ENCODE results near the gene GALC.

GALC gene

DNA sequence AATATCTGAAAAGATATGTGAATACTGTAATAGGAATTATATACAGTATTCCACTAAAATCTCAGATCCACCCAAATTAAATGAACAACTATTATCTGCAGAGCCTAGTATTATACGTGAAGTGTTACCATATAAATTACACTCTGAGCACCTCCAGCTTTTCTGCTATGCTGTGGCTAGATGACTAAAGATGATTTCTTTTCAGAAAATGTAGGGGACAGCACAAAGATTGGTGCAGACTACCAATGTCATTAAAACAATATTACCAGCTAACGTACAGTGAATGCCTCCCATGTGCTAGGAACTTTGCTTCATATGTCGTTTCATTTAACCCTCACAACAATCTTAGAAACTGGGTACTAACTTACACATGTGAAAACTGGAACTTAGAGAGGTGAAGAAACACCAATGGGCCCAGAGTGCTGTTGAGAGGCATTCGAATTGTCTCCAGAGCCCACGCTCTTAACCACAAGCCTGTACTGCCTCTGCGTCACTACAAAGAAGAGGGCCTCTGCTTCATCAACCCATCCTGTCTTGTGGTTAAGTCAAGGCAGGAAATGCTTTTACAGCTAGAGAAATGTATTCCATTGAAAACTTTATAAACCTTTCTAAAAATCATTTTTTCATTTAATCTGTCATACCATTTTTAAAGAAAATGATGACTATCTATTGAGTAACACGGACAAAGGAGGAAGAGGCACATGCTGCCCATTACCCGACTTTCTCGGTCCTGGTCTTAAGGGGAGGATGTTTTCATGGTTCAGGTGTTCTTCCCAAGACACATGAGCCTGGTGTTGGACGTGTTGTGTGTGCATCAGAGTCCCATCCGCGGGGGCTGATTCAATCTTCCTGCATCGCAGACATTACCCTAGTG is 13.2 kb upstream of the GALC start:
- peak; percentile 88 for DNase-seq

- peak; percentile 85 for DNase-seq
These were observed 12.1 kb upstream of the GALC start, which contains the start of gene GPR65 for GRCh38 chr14:88005050-88005481. Gene GPR65, plus strand, starts transcription at chr14:88005135. Its CDS starts 5,713 bp downstream, at chr14:88010848.

GRCh38 chr14:88004506-88005036 is 11.6 kb upstream of the GALC start:
- DNase-seq = no peak

- no peak for DNase-seq
These were observed 10.4 kb upstream of the GALC start for GRCh38 chr14:88003425-88003824.

- no peak for DNase-seq
These were observed 9.6 kb upstream of the GALC start for GRCh38 chr14:88002421-88003075.

DNA sequence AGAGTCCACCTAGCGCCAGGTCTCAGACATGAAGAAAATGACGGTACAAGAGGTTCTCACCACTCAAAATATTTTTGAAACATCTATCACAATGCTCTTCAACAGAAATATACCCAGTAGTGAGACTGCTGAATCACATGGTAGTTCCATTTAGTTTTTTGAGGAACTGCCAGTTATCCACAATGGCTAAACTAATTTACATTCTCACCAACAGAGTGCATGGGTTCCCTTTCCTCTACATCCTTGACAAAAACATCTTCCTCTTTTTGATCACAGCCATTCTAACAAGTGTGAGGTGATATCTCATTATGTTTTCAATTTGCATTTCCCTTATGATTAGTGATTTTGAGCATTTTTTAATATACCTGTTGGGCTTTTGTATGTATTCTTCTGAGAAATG is 6.3 kb upstream of the GALC start:
- no peak for DNase-seq

- no peak for DNase-seq
These were observed 5.5 kb upstream of the GALC start for GRCh38 chr14:87998482-87998881.

DNA sequence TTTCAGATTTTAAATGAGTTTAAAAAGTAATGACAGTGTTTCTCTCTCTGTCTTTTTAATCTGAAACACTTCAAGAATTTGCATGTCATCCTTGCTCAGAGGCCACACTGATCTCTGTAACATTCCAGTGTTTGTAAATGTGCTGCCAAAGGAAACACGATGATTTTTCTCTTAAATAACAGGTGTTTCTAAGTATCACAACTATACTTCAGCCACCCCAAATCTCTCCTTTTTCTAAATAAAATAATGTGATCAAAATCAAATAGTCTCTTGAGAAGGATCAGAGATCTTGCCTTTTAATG is 3.3 kb upstream of the GALC start:
- no peak for DNase-seq

- no peak for DNase-seq
These were observed 2.7 kb upstream of the GALC start for GRCh38 chr14:87995500-87996290.

DNA sequence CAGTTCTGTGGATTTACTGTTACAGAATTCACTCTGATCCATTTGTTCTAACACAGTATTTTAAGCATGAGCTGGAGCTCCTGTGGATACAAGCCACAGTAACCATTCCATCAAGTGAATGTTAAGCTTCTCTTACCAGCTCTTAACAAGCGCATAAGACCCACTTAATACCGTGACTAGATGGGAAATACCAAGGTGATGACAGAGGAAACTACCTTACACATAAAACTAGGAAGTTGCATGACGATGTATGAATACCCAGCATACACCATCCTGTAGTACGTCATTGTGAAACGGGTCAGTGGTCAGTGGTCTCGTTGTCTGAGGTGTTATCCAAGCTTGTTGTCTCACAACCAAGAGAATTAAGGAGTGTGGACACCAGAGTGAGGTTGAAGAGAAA is 2.0 kb upstream of the GALC start:
- DNase-seq = peak; percentile 76

DNA sequence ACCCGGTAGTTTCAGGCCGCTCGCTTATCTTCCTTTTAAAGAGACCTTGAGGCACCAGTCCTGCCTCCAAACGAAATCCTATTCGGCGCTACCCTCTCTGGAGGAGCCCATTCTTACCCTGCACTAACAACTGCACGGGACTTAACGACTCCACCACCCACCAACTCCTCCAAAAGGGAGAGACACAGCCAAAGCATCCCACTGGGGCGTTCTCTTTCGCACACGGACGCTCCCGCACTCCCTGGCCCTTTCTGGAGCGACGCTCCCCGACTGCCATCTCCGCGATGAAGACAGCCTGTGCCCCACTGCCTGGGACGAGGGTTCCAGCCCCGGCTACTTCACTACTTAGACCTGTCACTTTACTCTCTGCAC is 650 bp downstream of the GALC start:
- peak; percentile 16 for DNase-seq

GRCh38 chr14:87990682-87991081 is 2.3 kb downstream of the GALC start:
- no peak for DNase-seq

DNA sequence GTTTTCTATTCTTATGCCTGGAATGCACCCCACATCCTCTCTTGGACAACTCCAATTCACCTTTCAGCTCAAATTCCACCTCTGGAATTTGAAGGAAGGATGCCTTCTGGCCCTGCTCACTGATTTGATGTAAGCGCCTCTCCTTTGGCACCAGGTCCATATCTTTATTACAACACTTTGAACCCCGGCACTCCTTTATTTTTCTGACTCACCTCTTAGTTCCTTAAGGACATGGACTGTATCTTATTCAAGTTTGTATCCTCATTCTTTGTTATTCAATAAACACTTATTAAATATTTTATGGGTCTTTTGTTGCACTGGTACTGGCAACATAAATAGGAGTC is 3.1 kb downstream of the GALC start:
- no peak for DNase-seq

- DNase-seq = no peak
These were observed 3.6 kb downstream of the GALC start for GRCh38 chr14:87989221-87989955.

GRCh38 chr14:87979689-87980088 is 13.3 kb downstream of the GALC start:
- DNase-seq = no peak

DNA sequence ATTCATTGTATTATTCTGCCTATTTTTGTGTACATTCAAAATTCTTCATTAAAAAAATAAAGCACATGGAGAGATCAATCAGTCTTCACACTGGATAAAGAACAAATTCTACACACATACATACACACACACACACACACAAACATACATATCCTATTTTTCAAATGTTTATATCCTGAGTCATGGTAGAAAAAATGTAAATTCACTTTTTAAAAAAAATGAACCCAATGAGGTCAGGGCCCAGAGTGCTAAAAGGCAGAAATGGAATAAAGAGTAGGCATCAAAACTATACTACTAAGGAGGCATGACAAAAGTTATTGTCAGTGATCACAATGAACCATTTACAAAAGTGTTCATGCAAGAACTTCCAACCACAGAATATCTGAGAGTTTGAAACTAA is 17.3 kb downstream of the GALC start:
- no peak for DNase-seq

GRCh38 chr14:87971010-87971409 is 22.0 kb downstream of the GALC start:
- DNase-seq = no peak

DNA sequence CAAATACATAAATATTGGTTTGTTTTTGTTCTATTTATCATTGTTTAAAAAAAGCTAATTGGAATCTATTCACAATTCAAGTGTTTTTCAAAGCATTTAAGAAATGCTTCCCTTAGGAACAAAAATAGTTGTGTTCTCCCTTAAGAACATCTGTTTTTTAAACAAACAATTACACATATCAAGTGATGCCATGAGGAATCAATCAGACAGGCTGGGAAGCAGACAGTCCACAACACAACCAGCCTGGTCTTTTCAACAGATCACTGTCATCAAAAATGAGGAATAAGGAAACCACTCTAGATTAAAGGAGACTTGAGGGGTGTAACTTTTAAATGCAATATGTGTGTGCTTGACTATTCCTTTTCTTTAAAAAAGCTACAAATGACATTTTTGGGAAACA is 25.5 kb downstream of the GALC start:
- DNase-seq = no peak

- DNase-seq = no peak
These were observed 26.2 kb downstream of the GALC start for GRCh38 chr14:87966816-87967215.

DNA sequence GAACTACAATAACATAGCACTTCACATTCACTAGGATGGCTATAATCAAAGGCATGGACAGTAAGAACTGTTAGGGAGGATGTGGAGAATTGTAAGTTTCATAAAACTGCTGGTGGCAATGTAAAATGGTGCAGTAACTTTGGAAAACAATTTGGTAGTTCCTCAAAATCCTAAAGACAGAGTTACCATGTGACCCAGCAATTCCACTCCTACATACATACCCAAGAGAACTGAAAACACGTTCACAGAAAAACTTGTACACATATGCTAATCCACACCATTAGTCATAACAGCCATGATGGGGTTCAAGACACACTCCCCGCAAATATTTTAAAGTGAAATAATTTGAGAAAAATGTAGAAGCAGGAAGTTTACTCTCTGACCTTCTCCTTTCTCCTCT is 31.7 kb downstream of the GALC start:
- no peak for DNase-seq

DNA sequence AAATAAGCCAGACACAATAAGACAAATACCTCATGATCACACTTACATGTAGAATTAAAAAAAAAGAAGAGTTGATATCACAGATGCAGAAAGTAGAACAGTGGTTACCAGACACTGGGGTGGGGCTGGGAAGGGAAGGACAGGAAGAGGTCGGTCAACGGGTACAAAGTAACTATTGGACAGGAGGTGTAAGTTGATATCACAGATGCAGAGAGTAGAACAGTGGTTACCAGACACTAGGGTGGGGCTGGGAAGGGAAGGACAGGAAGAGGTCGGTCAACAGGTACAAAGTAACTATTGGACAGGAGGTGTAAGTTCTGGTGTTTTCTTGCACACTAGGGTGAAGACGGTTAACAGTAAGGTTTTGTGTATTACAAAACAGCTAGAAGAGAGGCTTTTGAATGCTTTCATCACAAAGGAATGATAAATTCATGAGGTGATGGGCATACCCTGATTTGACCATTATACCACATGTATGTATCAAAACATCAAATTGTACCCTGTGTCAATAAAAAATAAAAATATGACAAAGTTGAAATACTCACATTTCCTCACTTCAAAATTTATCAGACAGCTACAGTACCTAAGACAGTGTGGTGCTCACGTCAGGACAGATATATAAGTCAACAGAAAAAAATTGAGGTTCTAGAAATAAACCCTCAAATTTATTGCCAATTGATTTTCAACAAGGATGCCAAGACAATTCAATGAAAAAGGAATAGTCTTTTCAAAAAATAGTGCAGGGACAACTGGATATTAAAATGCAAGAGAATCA is 32.8 kb downstream of the GALC start:
- DNase-seq = peak; percentile 68

DNA sequence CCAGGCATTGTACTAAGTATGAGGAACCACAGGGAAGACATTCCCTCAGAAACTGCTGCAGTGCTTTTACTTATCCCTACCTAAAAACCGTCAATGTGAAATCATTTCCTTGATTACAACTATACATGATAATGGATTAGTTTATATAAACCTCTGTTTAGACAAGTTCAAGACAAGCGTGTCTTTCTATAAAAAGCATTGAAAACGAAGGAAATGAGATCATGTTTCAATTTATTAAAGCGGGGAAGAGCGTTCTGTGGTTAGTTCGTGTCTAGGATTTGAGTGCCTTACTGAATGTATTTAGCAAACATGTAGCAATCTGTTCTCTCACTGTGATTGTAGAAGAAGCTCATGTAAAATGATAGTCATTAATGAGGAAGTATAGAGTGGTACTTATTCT is 37.5 kb downstream of the GALC start:
- DNase-seq = no peak

All from CD4-positive, alpha-beta T cell treated with Interleukin-17A for 1 hour (primary cell).